Tibial nerve (tissue), 4 donors: ENCODE data around the gene PAK1IP1.

Source experiments
- EP300 ChIP-seq, 2 donors: sonication (generic); formaldehyde crosslinking; IDR thresholded peaks; one replicate each; pipeline ENCODE4 v1.6.1; 2017; ENCODE audit warnings: antibody characterized with exemption in 2 of 2, mild to moderate bottlenecking in 1 of 2
- POLR2A ChIP-seq, 2 donors: fragments of 450-650 bp; IDR thresholded peaks; one replicate each; pipeline ENCODE4 v1.6.1; 2017; ENCODE audit warnings: antibody characterized with exemption in 2 of 2, mild to moderate bottlenecking in 2 of 2, moderate library complexity in 2 of 2
- TF ChIP-seq, protein P1 (sequence below), 5 experiments: fragments of 200-600 bp in 3 of 5; fragments of 450-650 bp in 2 of 5; sonication (generic) in 3 of 5; IDR thresholded peaks; one replicate each; pipeline ENCODE4 v1.5.1; 2016 to 2019; ENCODE audit warnings: antibody characterized with exemption in 5 of 5, mild to moderate bottlenecking in 3 of 5, moderate library complexity in 2 of 5

DNA sequence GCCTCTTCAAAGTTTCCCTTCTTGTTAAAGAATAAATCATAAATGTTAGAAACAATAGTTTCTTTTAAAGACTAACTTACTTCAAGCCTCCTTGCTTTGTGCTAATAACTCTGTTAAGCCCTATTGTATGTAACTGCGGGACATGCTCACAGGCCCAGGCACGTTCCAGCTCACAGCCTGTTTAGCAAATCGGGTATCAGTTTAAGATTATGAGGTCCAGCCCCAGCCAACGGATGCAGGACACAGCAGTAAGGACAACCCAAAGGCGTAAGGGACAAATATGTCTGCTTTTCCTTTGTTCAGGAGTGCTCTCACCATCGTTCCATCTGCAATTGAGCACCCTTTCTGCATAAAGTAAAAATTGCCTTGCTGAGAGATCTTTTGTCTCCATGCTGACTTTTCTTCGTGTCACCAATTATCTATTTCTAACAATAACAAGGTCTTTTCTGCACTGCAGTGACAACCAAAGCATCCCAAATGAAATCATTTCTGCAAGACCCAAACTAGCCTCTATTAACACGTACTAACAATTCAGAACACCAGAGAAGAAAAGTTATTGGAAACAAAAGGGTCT is 1.7 kb upstream of the PAK1IP1 start:
- TF ChIP-seq, protein P1, sequence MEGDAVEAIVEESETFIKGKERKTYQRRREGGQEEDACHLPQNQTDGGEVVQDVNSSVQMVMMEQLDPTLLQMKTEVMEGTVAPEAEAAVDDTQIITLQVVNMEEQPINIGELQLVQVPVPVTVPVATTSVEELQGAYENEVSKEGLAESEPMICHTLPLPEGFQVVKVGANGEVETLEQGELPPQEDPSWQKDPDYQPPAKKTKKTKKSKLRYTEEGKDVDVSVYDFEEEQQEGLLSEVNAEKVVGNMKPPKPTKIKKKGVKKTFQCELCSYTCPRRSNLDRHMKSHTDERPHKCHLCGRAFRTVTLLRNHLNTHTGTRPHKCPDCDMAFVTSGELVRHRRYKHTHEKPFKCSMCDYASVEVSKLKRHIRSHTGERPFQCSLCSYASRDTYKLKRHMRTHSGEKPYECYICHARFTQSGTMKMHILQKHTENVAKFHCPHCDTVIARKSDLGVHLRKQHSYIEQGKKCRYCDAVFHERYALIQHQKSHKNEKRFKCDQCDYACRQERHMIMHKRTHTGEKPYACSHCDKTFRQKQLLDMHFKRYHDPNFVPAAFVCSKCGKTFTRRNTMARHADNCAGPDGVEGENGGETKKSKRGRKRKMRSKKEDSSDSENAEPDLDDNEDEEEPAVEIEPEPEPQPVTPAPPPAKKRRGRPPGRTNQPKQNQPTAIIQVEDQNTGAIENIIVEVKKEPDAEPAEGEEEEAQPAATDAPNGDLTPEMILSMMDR (IDR thresholded peaks at IDR 0.05) = no peak
- TF ChIP-seq EP300 (IDR thresholded peaks at IDR 0.05) (no peak), POLR2A (IDR thresholded peaks at IDR 0.05) (no peak)
